Measurements from ENCODE around the gene TEX55. TPM values are rescaled to one million over a fixed set of nuclear protein-coding genes. Genes with fewer than 3 reads are reported as not detected.
"Not testable (repeated sequence)": the region's sequence is repeated elsewhere in the genome, so short reads cannot be mapped to it uniquely, and the experiment has no call there.

Gene TEX55
- total and polyA plus RNA-seq, 12 donors: not detected

GRCh38 chr3:119161240-119161639 lies 15.3 kb downstream of the TEX55 start:
- intact Hi-C loops (cut with DNase I): no loop called here
- no peak for TF ChIP-seq CTCF (IDR thresholded peaks at IDR 0.05)
- no peaks in the 10 kb centered on the region for H3K4me1 ChIP-seq (replicated peaks in 1 of 2)
- no peaks in the 10 kb centered on the region for H3K36me3 ChIP-seq (replicated peaks in 1 of 2)
- H3K27me3 ChIP-seq: no peaks in the 10 kb centered on the region
- H3K4me3 ChIP-seq: no peak overlapping the region
- no peak for DNase-seq
- H3K27ac ChIP-seq: no peak overlapping the region
- H3K9me3 ChIP-seq (replicated peaks in 1 of 3): no peaks in the 10 kb centered on the region
- WGBS, 4 donors: 47 to 62% (median 59%) methylated on average over 2 of the region's 2 CpGs

GRCh38 chr3:119164745-119165144 lies 18.8 kb downstream of the TEX55 start:
- H3K36me3 ChIP-seq (replicated peaks in 1 of 2); H3K9me3 ChIP-seq (replicated peaks in 1 of 3); H3K27me3 ChIP-seq; H3K4me3 ChIP-seq; H3K4me1 ChIP-seq (replicated peaks in 1 of 2); H3K27ac ChIP-seq; intact Hi-C loops (cut with DNase I); DNase-seq: not testable (repeated sequence)
- 72 to 83% (median 78%) methylated on average over 9 of the region's 9 CpGs for WGBS, 4 donors

- H3K27ac ChIP-seq: no peak overlapping the region
- H3K27me3 ChIP-seq: no peaks in the 10 kb centered on the region
- no peaks in the 10 kb centered on the region for H3K9me3 ChIP-seq (replicated peaks in 1 of 3)
- WGBS, 4 donors: 62 to 85% (median 76%) methylated on average over 3 of the region's 3 CpGs
- no peak overlapping the region for H3K4me3 ChIP-seq
- TF ChIP-seq CTCF (IDR thresholded peaks at IDR 0.05): no peak
- no peak for TF ChIP-seq POLR2A (IDR thresholded peaks at IDR 0.05)
- intact Hi-C loops (cut with DNase I): no loop called here
- no peaks in the 10 kb centered on the region for H3K4me1 ChIP-seq (replicated peaks in 1 of 2)
- H3K36me3 ChIP-seq (replicated peaks in 1 of 2): no peaks in the 10 kb centered on the region
- no peak for DNase-seq
Measured at GRCh38 chr3:119170821-119171220, 24.9 kb downstream of the TEX55 start.

- Histone ChIP-seq H3K36me3 (replicated peaks in 1 of 2) (no peaks in the 10 kb centered on the region), H3K4me1 (replicated peaks in 1 of 2) (no peaks in the 10 kb centered on the region), H3K27ac (no peak within 1 kb of the TSS), H3K27me3 (no peaks in the 10 kb centered on the region), H3K9me3 (replicated peaks in 1 of 3) (no peaks in the 10 kb centered on the region), H3K4me3 (no peak within 1 kb of the TSS)
- 33 to 41% (median 37%) methylated on average over 12 to 13 of the region's 13 CpGs for WGBS, 4 donors
- intact Hi-C loops (cut with DNase I): no loop called here
- TF ChIP-seq POLR2A (IDR thresholded peaks at IDR 0.05): no peak
- no peak for DNase-seq
Measured at GRCh38 chr3:119173325-119173724, 27.4 kb downstream of the TEX55 start, which contains the start of gene UPK1B. Gene UPK1B, plus strand, starts transcription at chr3:119173598. Its CDS starts 13,144 bp downstream, at chr3:119186742.

- Histone ChIP-seq H3K4me1 (replicated peaks in 1 of 2) (no peaks in the 10 kb centered on the region), H3K9me3 (replicated peaks in 1 of 3) (no peaks in the 10 kb centered on the region), H3K4me3 (no peak overlapping the region), H3K36me3 (replicated peaks in 1 of 2) (no peaks in the 10 kb centered on the region), H3K27me3 (no peaks in the 10 kb centered on the region), H3K27ac (no peak overlapping the region)
- intact Hi-C loops (cut with DNase I): no loop called here
- 76 to 85% (median 77%) methylated on average over 10 of the region's 10 CpGs for WGBS, 4 donors
- TF ChIP-seq POLR2A (IDR thresholded peaks at IDR 0.05): no peak
- TF ChIP-seq CTCF (IDR thresholded peaks at IDR 0.05): no peak
- no peak for DNase-seq
Measured at GRCh38 chr3:119175872-119176756, 30.1 kb downstream of the TEX55 start.
